K562 (cell line): ENCODE results near the gene USP22. TPM values are rescaled to one million over a fixed set of nuclear protein-coding genes. Genes with fewer than 3 reads are reported as not detected.
A peak's percentile ranks its signal among the peaks of the same experiment; 100 is the strongest.

Experiments
- ATAC-seq: fragments of 200-7000 bp; cut with Tn5 transposase; 3 replicates; pipeline ENCODE4 v1.9.1; 2020; ENCODE audit warnings: moderate library complexity
- BruUV-seq: library from RNA; stranded (reverse); fragments of 400-500 nt; replicated peaks from 2 replicates; lab custom pipeline; 2021; lab: Mats Ljungman, UMichigan
- CTCF ChIA-PET: fragments of 300-600 bp; formaldehyde crosslinking; extraction: SDS; loops from one replicate; lab custom pipeline; 2021; ENCODE audit warnings: low intra/inter-chr PET ratio; lab: Yijun Ruan, JAX
- POLR2A ChIA-PET: fragments of 300-600, 350-650 bp; sonication (Branson Sonifier 250); formaldehyde crosslinking; extraction: SDS; loops from one replicate; lab custom pipeline; 2021; ENCODE audit warnings: antibody characterized with exemption, inconsistent platforms; lab: Yijun Ruan, JAX
- DNase-seq, 4 experiments: peaks; one replicate each; pipeline versions ENCODE4 v3.0.0 to v3.0.0-alpha.2; 2011 to 2018; ENCODE audit warnings: low spot score in 3 of 4, mixed read lengths in 3 of 4; ENCODE audit errors: extremely low read depth in 1 of 4
- FAIRE-seq: peaks from 2 replicates; lab custom pipeline; 2011; peaks lifted over from hg19 to GRCh38; lab: Jason Lieb, UNC
- H2AFZ ChIP-seq: 2 replicates; pipeline ENCODE4 v1.6.0; 2011; ENCODE audit warnings: low read depth, low read length, control low read depth, inconsistent platforms
- H3K27ac ChIP-seq: fragments of 200-600 bp; 3 replicates; pipeline ENCODE4 v1.8.0; 2011; ENCODE audit warnings: low read depth, mild to moderate bottlenecking, control low read depth, inconsistent platforms, low read length, moderate library complexity, mixed read lengths; ENCODE audit errors: extremely low read depth
- H3K27me3 ChIP-seq, 2 experiments: fragments of 300-600 bp in 1 of 2; 2 replicates in 1 of 2; 3 replicates in 1 of 2; pipeline versions ENCODE4 v1.6.0 to v1.8.0; 2011; ENCODE audit warnings: inconsistent platforms in 2 of 2, low read length in 2 of 2, mild to moderate bottlenecking in 1 of 2, mixed read lengths in 1 of 2, moderate library complexity in 1 of 2; ENCODE audit not compliant: control insufficient read depth in 2 of 2, insufficient read depth in 2 of 2
- H3K36me3 ChIP-seq: fragments of 300-600 bp; 3 replicates; pipeline ENCODE4 v1.8.0; 2011; ENCODE audit warnings: mild to moderate bottlenecking, low read length, inconsistent platforms; ENCODE audit not compliant: control insufficient read depth, insufficient read depth
- H3K4me1 ChIP-seq, 2 experiments: fragments of 200-600 bp in 1 of 2; replicated peaks in 1 of 2; 2 replicates in 1 of 2; 3 replicates in 1 of 2; pipeline versions ENCODE4 v1.5.1 to v1.8.0; 2011; ENCODE audit warnings: inconsistent platforms in 2 of 2, low read length in 2 of 2, mild to moderate bottlenecking in 1 of 2, mixed read lengths in 1 of 2, moderate library complexity in 1 of 2; ENCODE audit not compliant: control insufficient read depth in 2 of 2, insufficient read depth in 2 of 2
- H3K4me2 ChIP-seq: 2 replicates; pipeline ENCODE4 v1.6.1; 2011; ENCODE audit warnings: low read length, control low read depth, inconsistent platforms, mixed read lengths; ENCODE audit not compliant: insufficient read depth
- H3K4me3 ChIP-seq: fragments of 200-600 bp; sonication (generic), shearing (Covaris generic); 2 replicates; pipeline ENCODE4 v1.5.1; 2016; ENCODE audit warnings: control low read depth, inconsistent platforms
- H3K79me2 ChIP-seq: fragments of 200-600 bp; 3 replicates; pipeline ENCODE4 v1.8.0; 2011; ENCODE audit warnings: low read length, inconsistent platforms; ENCODE audit not compliant: control insufficient read depth, insufficient read depth
- H3K9ac ChIP-seq, 2 experiments: 2 replicates each; pipeline versions ENCODE4 v1.6.0 to v1.6.1; 2011; ENCODE audit warnings: low read depth in 2 of 2, low read length in 2 of 2, control low read depth in 1 of 2, inconsistent platforms in 1 of 2, mild to moderate bottlenecking in 1 of 2, mixed read lengths in 1 of 2; ENCODE audit not compliant: insufficient read depth in 1 of 2
- H3K9me1 ChIP-seq: one replicate; pipeline ENCODE4 v1.6.0; 2011; ENCODE audit warnings: inconsistent platforms, mild to moderate bottlenecking, low read length, moderate library complexity; ENCODE audit not compliant: control insufficient read depth, insufficient read depth
- H3K9me3 ChIP-seq: replicated peaks from 2 replicates; pipeline ENCODE4 v1.5.1; 2011; ENCODE audit warnings: low read depth, low read length, inconsistent platforms; ENCODE audit not compliant: control insufficient read depth, insufficient read depth
- H4K20me1 ChIP-seq: replicated peaks from 2 replicates; pipeline ENCODE4 v1.6.1; 2011; ENCODE audit warnings: low read length, inconsistent platforms, mixed read lengths; ENCODE audit not compliant: control insufficient read depth, insufficient read depth
- CSDE1 ChIP-seq, 2 experiments: fragments of 450-650 bp; IDR thresholded peaks; 2 replicates each; pipeline ENCODE4 v1.6.1; 2016; ENCODE audit warnings: mild to moderate bottlenecking in 1 of 2
- HNRNPLL ChIP-seq: fragments of 200-400 bp; formaldehyde crosslinking; IDR thresholded peaks from 2 replicates; pipeline ENCODE4 v1.6.1; 2017; ENCODE audit warnings: low read length, low read depth, mild to moderate bottlenecking; ENCODE audit not compliant: poor library complexity, severe bottlenecking
- KAT8 ChIP-seq: fragments of 450-650 bp; IDR thresholded peaks from 2 replicates; pipeline ENCODE4 v1.6.1; 2016; ENCODE audit warnings: low read depth, mild to moderate bottlenecking
- NFYB ChIP-seq: IDR thresholded peaks from 2 replicates; pipeline ENCODE4 v1.6.1; 2011; ENCODE audit warnings: mild to moderate bottlenecking, moderate library complexity; ENCODE audit not compliant: insufficient read length; ENCODE audit errors: extremely low read depth
- NR3C1 ChIP-seq: sonication (generic); formaldehyde crosslinking; IDR thresholded peaks from 2 replicates; pipeline ENCODE4 v1.8.1; 2022; ENCODE audit warnings: missing genetic modification reagents
- PCBP2 ChIP-seq: fragments of 200-400 bp; formaldehyde crosslinking; IDR thresholded peaks from 2 replicates; pipeline ENCODE4 v1.6.1; 2018; ENCODE audit warnings: low read length, low read depth, mild to moderate bottlenecking, moderate library complexity; ENCODE audit not compliant: poor library complexity, severe bottlenecking
- POLR2AphosphoS5 ChIP-seq: IDR thresholded peaks from 2 replicates; pipeline ENCODE4 v1.6.1; 2011; ENCODE audit warnings: mild to moderate bottlenecking, low read depth, low read length, moderate library complexity; ENCODE audit not compliant: control insufficient read depth, insufficient read depth
- POLR2B ChIP-seq: fragments of 450-650 bp; IDR thresholded peaks from 2 replicates; pipeline ENCODE4 v1.6.1; 2018; ENCODE audit warnings: low read depth; ENCODE audit not compliant: partially characterized antibody
- POLR2G ChIP-seq: fragments of 200-400 bp; formaldehyde crosslinking; IDR thresholded peaks from 2 replicates; pipeline ENCODE4 v1.6.1; 2017; ENCODE audit warnings: low read depth, mild to moderate bottlenecking, antibody characterized with exemption, low read length, moderate library complexity
- PRPF4 ChIP-seq: fragments of 200-400 bp; formaldehyde crosslinking; IDR thresholded peaks from one replicate; pipeline ENCODE4 v1.6.1; 2017; ENCODE audit warnings: low read length, low read depth, mild to moderate bottlenecking; ENCODE audit not compliant: insufficient read depth, poor library complexity, severe bottlenecking
- SNRNP70 ChIP-seq: fragments of 200-400 bp; formaldehyde crosslinking; optimal IDR thresholded peaks from 2 replicates; pipeline ENCODE3; 2017; ENCODE audit warnings: low read depth, low read length
- TEAD1 ChIP-seq, 2 experiments: fragments of 450-650 bp in 1 of 2; sonication (generic) in 1 of 2; formaldehyde crosslinking; IDR thresholded peaks; 2 replicates each; pipeline versions ENCODE4 v1.4.0 to v1.8.0; 2020 to 2022; ENCODE audit warnings: mild to moderate bottlenecking in 2 of 2, missing genetic modification reagents in 1 of 2
- TGIF2 ChIP-seq: sonication (generic); formaldehyde crosslinking; IDR thresholded peaks from 2 replicates; pipeline ENCODE4 v1.8.1; 2022; ENCODE audit warnings: mild to moderate bottlenecking, missing genetic modification reagents, moderate library complexity
- ZNF586 ChIP-seq: fragments of 450-650 bp; formaldehyde crosslinking; conservative IDR thresholded peaks from 2 replicates; pipeline ENCODE4 v1.4.0; 2020; ENCODE audit warnings: mild to moderate bottlenecking, moderate library complexity
- WGBS: fragments of 100-300 bp; shearing (Covaris generic); methylation state at CpG from one replicate; pipeline ENCODE4 v1.1.6; 2016; ENCODE audit warnings: low coverage, mixed read lengths; ENCODE audit not compliant: insufficient coverage; ENCODE audit errors: missing lambda C conversion rate; 5-methylcytosine and 5-hydroxymethylcytosine counted together
- in situ Hi-C: fragments of 300-500 bp; cut with MboI; formaldehyde crosslinking; loops from 4 replicates; pipeline ENCODE4 v1.15.0; 2018; ENCODE audit warnings: inconsistent platforms, mixed read lengths
- intact Hi-C: fragments of 100-400 bp; cut with micrococcal nuclease; formaldehyde crosslinking; loops from 2 replicates; pipeline ENCODE4 v1.14.2; 2022
- polyA plus RNA-seq, 8 experiments: library from polyadenylated mRNA; depleted of rRNA in 4 of 8; stranded (reverse) in 5 of 8; unstranded in 3 of 8; fragments of >200 nt; fragmentation: Nextera tagmentation in 2 of 8; fragmentation: Illumina TruSeq in 1 of 8; extraction: Ambion mirVana in 2 of 8; extraction: Trizol in 1 of 8; gene quantifications; 2 replicates each; pipeline versions ENCODE4 v1.2.1 to v1.2.3, GENCODE V29; 2011 to 2014; ENCODE audit warnings: inconsistent platforms in 1 of 8, missing spikeins in 1 of 8
- total RNA-seq, 7 experiments: library from RNA; depleted of rRNA in 6 of 7; stranded (reverse); fragments of >200 nt in 6 of 7; fragmentation: Illumina TruSeq in 2 of 7; extraction: Trizol in 2 of 7; gene quantifications; 2 replicates each; pipeline versions ENCODE4 v1.2.1 to v1.2.3, GENCODE V29; 2011 to 2021; ENCODE audit warnings: low replicate concordance in 1 of 7
- TF ChIP-seq, protein P1 (sequence below), 2 experiments: IDR thresholded peaks in 1 of 2; conservative IDR thresholded peaks in 1 of 2; 2 replicates each; pipeline ENCODE4 v1.6.1; 2016; ENCODE audit warnings: low read depth in 2 of 2, mild to moderate bottlenecking in 1 of 2, missing compliant biosample characterization in 1 of 2, missing genetic modification characterization in 1 of 2, moderate library complexity in 1 of 2

The USP22 gene
- total and polyA plus RNA-seq, 9 of the 15 experiments (the other 6 are each of a cell fraction or from before 2014, with no cell fraction given): 6.5 to 113 (median 58.9) TPM

DNA sequence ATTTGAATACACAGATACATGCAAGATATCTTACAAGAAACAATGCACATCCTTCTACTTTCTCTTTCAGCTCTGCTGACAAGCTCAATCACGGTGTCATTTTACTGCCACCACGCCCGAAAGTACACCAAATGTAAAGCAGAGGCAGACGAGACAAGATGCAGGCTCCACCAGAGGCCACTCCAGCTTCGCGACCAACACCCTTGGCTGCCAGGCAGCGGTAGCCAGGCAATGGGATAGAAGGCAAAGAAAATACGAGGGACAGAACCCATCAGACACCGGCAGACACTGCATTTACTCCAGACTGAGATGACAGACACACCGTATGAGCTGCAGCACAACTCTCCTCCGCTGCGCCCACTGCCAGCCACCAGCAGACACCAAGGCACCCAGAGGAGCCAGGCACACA is 41.0 kb downstream of the USP22 start:
- BruUV-seq: no TSS peak
- Histone ChIP-seq H2AFZ (no peak overlapping the region), H3K27me3 (no peaks in the 10 kb centered on the region)
- no peak for TF ChIP-seq POLR2B
- TF ChIP-seq, protein P1, sequence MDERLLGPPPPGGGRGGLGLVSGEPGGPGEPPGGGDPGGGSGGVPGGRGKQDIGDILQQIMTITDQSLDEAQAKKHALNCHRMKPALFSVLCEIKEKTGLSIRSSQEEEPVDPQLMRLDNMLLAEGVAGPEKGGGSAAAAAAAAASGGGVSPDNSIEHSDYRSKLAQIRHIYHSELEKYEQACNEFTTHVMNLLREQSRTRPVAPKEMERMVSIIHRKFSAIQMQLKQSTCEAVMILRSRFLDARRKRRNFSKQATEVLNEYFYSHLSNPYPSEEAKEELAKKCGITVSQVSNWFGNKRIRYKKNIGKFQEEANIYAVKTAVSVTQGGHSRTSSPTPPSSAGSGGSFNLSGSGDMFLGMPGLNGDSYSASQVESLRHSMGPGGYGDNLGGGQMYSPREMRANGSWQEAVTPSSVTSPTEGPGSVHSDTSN (CRISPR knock-in tag; IDR thresholded peaks at IDR 0.05; ENCODE audit: low read depth): no peak
- TF ChIP-seq, protein P1 (tag; conservative IDR thresholded peaks at IDR 0.05; ENCODE audit: low read depth): no peak
- no peak for TF ChIP-seq SNRNP70
- no peak for TF ChIP-seq NR3C1
- no peak for TF ChIP-seq ZNF586 (CRISPR knock-in tag)
- TF ChIP-seq TGIF2 (CRISPR knock-in tag): no peak
- peak; percentile 16; the same call in 1 of the 2 replicates for TF ChIP-seq POLR2AphosphoS5
- TF ChIP-seq PRPF4: no peak
- TF ChIP-seq POLR2G: peak; percentile 43
- TF ChIP-seq KAT8: no peak
- TF ChIP-seq TEAD1 (CRISPR knock-in tag; IDR thresholded peaks at IDR 0.05): no peak
- TF ChIP-seq CSDE1 (IDR thresholded peaks at IDR 0.05): no peak
- no peak for TF ChIP-seq PCBP2
- no peak for TF ChIP-seq NFYB
- TF ChIP-seq HNRNPLL: no peak
- TF ChIP-seq, all 486 proteins: peak for 2
- WGBS: 81% methylated on average over 12 of the region's 12 CpGs
- Histone ChIP-seq H3K9me1 (peaks cover 3% of the 10 kb centered on the region), H3K9me3 (no peaks in the 10 kb centered on the region), H3K4me3 (no peak overlapping the region), H3K4me1 (peaks cover 0 to 18% of the 10 kb centered on the region in 2 experiments; a peak in 2 of 5 replicates), H3K36me3 (peaks cover 72% of the 10 kb centered on the region; the same call in 2 of the 3 replicates), H3K79me2 (no peaks in the 10 kb centered on the region; the same call in 2 of the 3 replicates), H3K27ac (no peak overlapping the region), H4K20me1 (peaks cover 18% of the 10 kb centered on the region), H3K9ac (no peak overlapping the region), H3K4me2 (no peak overlapping the region)
- ATAC-seq: no peak
- intact Hi-C loops: no loop called here
- ChIA-PET POLR2A (interaction anchor here (0.6 to 1.3 kb wide), 4 partner anchors 9 to 388 kb away, joined by 3 to 5 read pairs (median 3); partner anchors contain the start of gene USP22), CTCF (no interaction called here)
- in situ Hi-C loops: no loop called here
- no peak for FAIRE-seq
- no peak for DNase-seq
